Gastrocnemius medialis (tissue), 4 donors: ENCODE measurements around the gene ITGAV. TPM values are rescaled to one million over a fixed set of nuclear protein-coding genes. Genes with fewer than 3 reads are reported as not detected.

Experiments
- ATAC-seq, 2 donors: fragments of 150-250 bp; one replicate each; pipeline ENCODE4 v1.9.1; 2016
- DNase-seq, 2 donors: peaks; one replicate each; pipeline ENCODE4 v3.0.0-alpha.2; 2019
- H3K27ac ChIP-seq, 4 donors: fragments of 200-600 bp; sonication (generic); 1 replicate in 1 of 4; 2 replicates in 3 of 4; pipeline ENCODE4 v1.5.1; 2016 to 2018; ENCODE audit warnings: mild to moderate bottlenecking in 2 of 4, moderate library complexity in 1 of 4
- H3K27me3 ChIP-seq, 3 donors: fragments of 200-600 bp; sonication (generic) in 2 of 3; 1 replicate in 1 of 3; 2 replicates in 2 of 3; pipeline versions ENCODE4 v1.5.1 to v1.6.0; 2016 to 2019; ENCODE audit warnings: mild to moderate bottlenecking in 1 of 3, moderate library complexity in 1 of 3
- H3K36me3 ChIP-seq, 2 donors: fragments of 200-600 bp; sonication (generic) in 1 of 2; one replicate each; pipeline ENCODE4 v1.5.1; 2017 to 2018
- H3K4me1 ChIP-seq, 2 donors: fragments of 200-600 bp; sonication (generic) in 1 of 2; one replicate each; pipeline ENCODE4 v1.5.1; 2016 to 2017; ENCODE audit warnings: mild to moderate bottlenecking in 2 of 2
- H3K4me3 ChIP-seq, 4 donors: fragments of 200-600 bp; sonication (generic) in 3 of 4; 1 replicate in 1 of 4; 2 replicates in 3 of 4; pipeline ENCODE4 v1.5.1; 2016 to 2019; ENCODE audit warnings: mild to moderate bottlenecking in 2 of 4
- H3K9me3 ChIP-seq, 3 donors: fragments of 200-600 bp; sonication (generic) in 2 of 3; 1 replicate in 1 of 3; 2 replicates in 2 of 3; pipeline ENCODE4 v1.5.1; 2016 to 2019
- POLR2A ChIP-seq, 2 donors: fragments of 450-650 bp; IDR thresholded peaks; one replicate each; pipeline ENCODE4 v1.6.1; 2017; ENCODE audit warnings: antibody characterized with exemption in 2 of 2, mild to moderate bottlenecking in 2 of 2, moderate library complexity in 2 of 2
- in situ Hi-C, 4 donors: fragments of 200-750 bp; cut with MboI; loops; one replicate each; pipeline versions ENCODE4 v1.15.0 to v1.8.0; 2017; ENCODE audit warnings: low sequenced_read_pairs in 4 of 4
- intact Hi-C: fragments of 100-400 bp; cut with DNase I; formaldehyde crosslinking; loops from one replicate; pipeline ENCODE4 v1.15.1; 2023; ENCODE audit warnings: low total_unique reads
- total RNA-seq, 4 donors: library from RNA; depleted of rRNA; stranded (reverse); fragments of >200 nt; gene quantifications; one replicate each; pipeline versions ENCODE4 v1.1.0 to v1.2.3, GENCODE V29; 2016
- TF ChIP-seq, protein P1 (sequence below), 5 experiments: fragments of 450-650 bp in 3 of 5; fragments of 200-600 bp in 2 of 5; sonication (generic) in 2 of 5; IDR thresholded peaks in 4 of 5; conservative IDR thresholded peaks in 1 of 5; 1 replicate in 4 of 5; 2 replicates in 1 of 5; pipeline ENCODE4 v1.5.1; 2016 to 2019; ENCODE audit warnings: antibody characterized with exemption in 5 of 5, mild to moderate bottlenecking in 3 of 5, moderate library complexity in 3 of 5

ITGAV gene
- total RNA-seq, 4 donors from 2014 or later: 30.0 to 63.1 (median 47.4) TPM

DNA sequence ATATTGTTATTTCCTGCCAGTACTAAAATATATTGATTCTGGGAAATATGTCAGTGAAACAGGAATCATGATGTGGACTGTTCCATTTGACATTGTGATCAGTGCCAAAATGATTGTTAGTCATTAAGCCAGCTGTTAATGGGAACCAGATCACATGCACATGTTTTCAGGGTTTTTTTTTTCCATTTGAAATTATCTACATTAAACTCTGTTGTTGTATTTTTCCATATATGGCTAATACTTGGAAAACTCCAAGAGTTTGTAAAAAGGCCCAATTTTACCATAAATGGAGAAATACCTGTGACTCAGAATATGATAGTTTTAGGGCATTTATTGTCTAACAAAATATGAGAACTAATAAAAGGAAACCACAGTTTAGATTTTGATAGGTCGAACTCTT, 13.4 kb downstream of the ITGAV start:
- ATAC-seq (no peak), DNase-seq (no peak)
- peaks cover 18 to 28% of the 10 kb centered on the region in 2 donors for H3K4me1 ChIP-seq
- intact Hi-C loops (no loop called here), in situ Hi-C loops (no loop called here)
- H3K27ac ChIP-seq: no peak overlapping the region
- peaks cover 0 to 6% of the 10 kb centered on the region in 2 donors for H3K36me3 ChIP-seq
- TF ChIP-seq POLR2A (IDR thresholded peaks at IDR 0.05): no peak
- TF ChIP-seq, protein P1, sequence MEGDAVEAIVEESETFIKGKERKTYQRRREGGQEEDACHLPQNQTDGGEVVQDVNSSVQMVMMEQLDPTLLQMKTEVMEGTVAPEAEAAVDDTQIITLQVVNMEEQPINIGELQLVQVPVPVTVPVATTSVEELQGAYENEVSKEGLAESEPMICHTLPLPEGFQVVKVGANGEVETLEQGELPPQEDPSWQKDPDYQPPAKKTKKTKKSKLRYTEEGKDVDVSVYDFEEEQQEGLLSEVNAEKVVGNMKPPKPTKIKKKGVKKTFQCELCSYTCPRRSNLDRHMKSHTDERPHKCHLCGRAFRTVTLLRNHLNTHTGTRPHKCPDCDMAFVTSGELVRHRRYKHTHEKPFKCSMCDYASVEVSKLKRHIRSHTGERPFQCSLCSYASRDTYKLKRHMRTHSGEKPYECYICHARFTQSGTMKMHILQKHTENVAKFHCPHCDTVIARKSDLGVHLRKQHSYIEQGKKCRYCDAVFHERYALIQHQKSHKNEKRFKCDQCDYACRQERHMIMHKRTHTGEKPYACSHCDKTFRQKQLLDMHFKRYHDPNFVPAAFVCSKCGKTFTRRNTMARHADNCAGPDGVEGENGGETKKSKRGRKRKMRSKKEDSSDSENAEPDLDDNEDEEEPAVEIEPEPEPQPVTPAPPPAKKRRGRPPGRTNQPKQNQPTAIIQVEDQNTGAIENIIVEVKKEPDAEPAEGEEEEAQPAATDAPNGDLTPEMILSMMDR (IDR thresholded peaks at IDR 0.05 in 4 of 5, conservative IDR thresholded peaks at IDR 0.05 in 1 of 5): no peak
- no peaks in the 10 kb centered on the region for H3K9me3 ChIP-seq
- H3K27me3 ChIP-seq: no peaks in the 10 kb centered on the region
- no peak overlapping the region for H3K4me3 ChIP-seq

GRCh38 chr2:186605041-186605440, 15.2 kb downstream of the ITGAV start:
- DNase-seq: no peak
- Histone ChIP-seq H3K36me3 (peaks cover 0 to 6% of the 10 kb centered on the region in 2 donors), H3K9me3 (no peaks in the 10 kb centered on the region), H3K27me3 (no peaks in the 10 kb centered on the region), H3K4me3 (no peak overlapping the region), H3K4me1 (peaks cover 24 to 42% of the 10 kb centered on the region in 2 donors), H3K27ac (peak overlapping the region; percentile 5 to 53 (median 28))
- intact Hi-C loops (no loop called here), in situ Hi-C loops (no loop called here)
- peak in 1 of 2 donors; percentile 23 for ATAC-seq
- TF ChIP-seq, protein P1 (IDR thresholded peaks at IDR 0.05 in 4 of 5, conservative IDR thresholded peaks at IDR 0.05 in 1 of 5): no peak
- no peak for TF ChIP-seq POLR2A (IDR thresholded peaks at IDR 0.05)

- peaks cover 0 to 6% of the 10 kb centered on the region in 2 donors for H3K36me3 ChIP-seq
- H3K27ac ChIP-seq: peak overlapping the region in 3 of 4 donors; percentile 15 to 51 (median 35)
- H3K9me3 ChIP-seq: no peaks in the 10 kb centered on the region
- H3K4me3 ChIP-seq: no peak overlapping the region
- no peak for DNase-seq
- intact Hi-C loops: no loop called here
- peak; percentile 45 to 72 for ATAC-seq
- TF ChIP-seq, protein P1 (IDR thresholded peaks at IDR 0.05 in 4 of 5, conservative IDR thresholded peaks at IDR 0.05 in 1 of 5): no peak
- no peak for TF ChIP-seq POLR2A (IDR thresholded peaks at IDR 0.05)
- peaks cover 24 to 55% of the 10 kb centered on the region in 2 donors for H3K4me1 ChIP-seq
- in situ Hi-C loops: no loop called here
- no peaks in the 10 kb centered on the region for H3K27me3 ChIP-seq
Measured at GRCh38 chr2:186607660-186608324, 17.9 kb downstream of the ITGAV start.

- in situ Hi-C loops: no loop called here
- no peak overlapping the region for H3K4me3 ChIP-seq
Measured at GRCh38 chr2:186610785-186611184, 20.9 kb downstream of the ITGAV start.

More at GRCh38 chr2:186610785-186611184, 20.9 kb downstream of the ITGAV start:
- intact Hi-C loops: no loop called here
- Histone ChIP-seq H3K36me3 (no peaks in the 10 kb centered on the region), H3K27ac (no peak overlapping the region), H3K27me3 (no peaks in the 10 kb centered on the region), H3K9me3 (no peaks in the 10 kb centered on the region), H3K4me1 (peaks cover 24 to 47% of the 10 kb centered on the region in 2 donors)
- TF ChIP-seq POLR2A (IDR thresholded peaks at IDR 0.05): no peak
- TF ChIP-seq, protein P1 (IDR thresholded peaks at IDR 0.05 in 4 of 5, conservative IDR thresholded peaks at IDR 0.05 in 1 of 5): no peak
- ATAC-seq (no peak), DNase-seq (no peak)
